ENCODE data around the gene DCAF15.

Gene DCAF15

GRCh38 chr19:14004619-14005348 lies 52.5 kb downstream of the DCAF15 start:
- no peak for DNase-seq (ENCODE audit: extremely low spot score)
- CTCF ChIA-PET = interaction anchor here (1.0 to 2.9 kb wide), 4 partner anchors 19 to 142 kb away, joined by 3 to 9 read pairs (median 4); partner anchors contain the start of gene IL27RA
- no peak for TF ChIP-seq CTCF (IDR thresholded peaks at IDR 0.05; ENCODE audit: control extremely low read depth, extremely low read depth, low read depth, missing control alignments)
- POLR2A ChIA-PET = no interaction called here

- POLR2A ChIA-PET = interaction anchor here (1.0 to 1.1 kb wide), 2 partner anchors 26 to 76 kb away, joined by 3 to 6 read pairs; partner anchors contain the start of gene IL27RA
Measured at GRCh38 chr19:14005349-14006084, 53.2 kb downstream of the DCAF15 start.

GRCh38 chr19:14006085-14006765 lies 53.9 kb downstream of the DCAF15 start, which contains the start of gene RFX1:
TSS of gene RFX1 (minus strand) at chr19:14006320. CDS start at chr19:13993843, 12,477 bp downstream.
- peak; percentile 92 for DNase-seq (ENCODE audit: extremely low spot score)
- ChIA-PET CTCF (interaction anchor here (1.0 to 2.4 kb wide), 6 partner anchors 15 to 172 kb away, joined by 3 to 7 read pairs (median 3); partner anchors contain the start of gene IL27RA), POLR2A (interaction anchor here (0.6 to 1.4 kb wide), 7 partner anchors 11 to 160 kb away, joined by 3 to 6 read pairs (median 4); partner anchors contain the start of genes DCAF15 and IL27RA)
- TF ChIP-seq CTCF (IDR thresholded peaks at IDR 0.05; ENCODE audit: control extremely low read depth, extremely low read depth, low read depth, missing control alignments) = no peak

More at GRCh38 chr19:14005349-14006084, 53.2 kb downstream of the DCAF15 start:
- DNase-seq (ENCODE audit: extremely low spot score) = peak; percentile 87
- CTCF ChIA-PET = interaction anchor here (1.0 to 2.4 kb wide), 5 partner anchors 16 to 143 kb away, joined by 3 to 7 read pairs (median 3); no protein-coding TSS in a partner anchor
- TF ChIP-seq CTCF (IDR thresholded peaks at IDR 0.05; ENCODE audit: control extremely low read depth, extremely low read depth, low read depth, missing control alignments) = no peak

- no peak for DNase-seq (ENCODE audit: extremely low spot score)
- CTCF ChIA-PET = interaction anchor here (1.0 to 2.4 kb wide), 7 partner anchors 14 to 172 kb away, joined by 3 to 7 read pairs (median 3); partner anchors contain the start of gene IL27RA
- TF ChIP-seq CTCF (IDR thresholded peaks at IDR 0.05; ENCODE audit: control extremely low read depth, extremely low read depth, low read depth, missing control alignments) = no peak
- POLR2A ChIA-PET = interaction anchor here (0.6 to 1.4 kb wide), 8 partner anchors 12 to 161 kb away, joined by 3 to 6 read pairs (median 4); partner anchors contain the start of genes DCAF15 and IL27RA
Measured at GRCh38 chr19:14006766-14007562, 54.7 kb downstream of the DCAF15 start.
